ENCODE results near the gene COL23A1. TPM values are rescaled to one million over a fixed set of nuclear protein-coding genes. Genes with fewer than 3 reads are reported as not detected.
"Not testable (repeated sequence)": the region's sequence is repeated elsewhere in the genome, so short reads cannot be mapped to it uniquely, and the experiment has no call there.

Gene COL23A1
- total RNA-seq, 1 experiment from 2014 or later: not detected

- DNase-seq (ENCODE audit: low read depth): peak; percentile 24
These were observed 340.8 kb downstream of the COL23A1 start for GRCh38 chr5:178249191-178249989.

- DNase-seq (ENCODE audit: low read depth): no peak
These were observed 341.4 kb downstream of the COL23A1 start for GRCh38 chr5:178248750-178249149.

GRCh38 chr5:178247481-178248456 lies 342.4 kb downstream of the COL23A1 start:
- no peak for DNase-seq (ENCODE audit: low read depth)

- DNase-seq (ENCODE audit: low read depth): no peak
These were observed 343.4 kb downstream of the COL23A1 start for GRCh38 chr5:178246624-178247279.

GRCh38 chr5:178245389-178245788 lies 344.8 kb downstream of the COL23A1 start:
- DNase-seq (ENCODE audit: low read depth): no peak

- DNase-seq (ENCODE audit: low read depth): peak; percentile 23
These were observed 345.6 kb downstream of the COL23A1 start for GRCh38 chr5:178244576-178244975.

GRCh38 chr5:178242416-178242815 lies 347.8 kb downstream of the COL23A1 start:
- no peak for DNase-seq (ENCODE audit: low read depth)

- DNase-seq (ENCODE audit: low read depth): no peak
These were observed 348.4 kb downstream of the COL23A1 start for GRCh38 chr5:178241688-178242231.

GRCh38 chr5:178241231-178241663 lies 348.9 kb downstream of the COL23A1 start:
- DNase-seq (ENCODE audit: low read depth): no peak

GRCh38 chr5:178240766-178241165 lies 349.4 kb downstream of the COL23A1 start:
- no peak for DNase-seq (ENCODE audit: low read depth)

- DNase-seq (ENCODE audit: low read depth): no peak
These were observed 349.9 kb downstream of the COL23A1 start for GRCh38 chr5:178240341-178240741.

- DNase-seq (ENCODE audit: low read depth): not testable (repeated sequence)
These were observed 350.4 kb downstream of the COL23A1 start for GRCh38 chr5:178239626-178240301.

- DNase-seq (ENCODE audit: low read depth): no peak
These were observed 351.2 kb downstream of the COL23A1 start for GRCh38 chr5:178238711-178239592.

- no peak for DNase-seq (ENCODE audit: low read depth)
These were observed 351.9 kb downstream of the COL23A1 start for GRCh38 chr5:178238313-178238635.

GRCh38 chr5:178237431-178238312 lies 352.5 kb downstream of the COL23A1 start:
- no peak for DNase-seq (ENCODE audit: low read depth)

- DNase-seq (ENCODE audit: low read depth): no peak
These were observed 353.5 kb downstream of the COL23A1 start for GRCh38 chr5:178236679-178237078.

- no peak for DNase-seq (ENCODE audit: low read depth)
These were observed 354.1 kb downstream of the COL23A1 start for GRCh38 chr5:178236126-178236525.

- no peak for DNase-seq (ENCODE audit: low read depth)
These were observed 354.6 kb downstream of the COL23A1 start for GRCh38 chr5:178235588-178235974.
